ENCODE data around the gene ZNF827. TPM values are rescaled to one million over a fixed set of nuclear protein-coding genes. Genes with fewer than 3 reads are reported as not detected.

Gene ZNF827
- total RNA-seq, 1 donor from 2014 or later = 27.2 TPM

GRCh38 chr4:145781351-145781750 lies 157.3 kb downstream of the ZNF827 start:
- intact Hi-C loops (cut with micrococcal nuclease) = no loop called here
- H3K9me3 Mint-ChIP-seq = peaks cover 4% of the 10 kb centered on the region
- no peaks in the 10 kb centered on the region for H3K4me1 Mint-ChIP-seq
- no peak for DNase-seq
- ChIA-PET POLR2A (no interaction called here), CTCF (no interaction called here)
- H3K27me3 Mint-ChIP-seq = no peaks in the 10 kb centered on the region
- no peak overlapping the region for H3K4me3 Mint-ChIP-seq
- TF ChIP-seq CTCF (IDR thresholded peaks at IDR 0.05) = no peak
- peaks cover 52% of the 10 kb centered on the region for H3K36me3 Mint-ChIP-seq (ENCODE audit: low read depth)
- H3K27ac Mint-ChIP-seq = no peak overlapping the region
- no peak for ATAC-seq (ENCODE audit: low read depth)

GRCh38 chr4:145779319-145779801 lies 159.3 kb downstream of the ZNF827 start:
- POLR2A ChIA-PET = no interaction called here

GRCh38 chr4:145776208-145776607 lies 162.4 kb downstream of the ZNF827 start:
- ChIA-PET CTCF (no interaction called here), POLR2A (no interaction called here)
- TF ChIP-seq CTCF (IDR thresholded peaks at IDR 0.05) = no peak
- DNase-seq = no peak
- no peaks in the 10 kb centered on the region for H3K4me1 Mint-ChIP-seq
- no peaks in the 10 kb centered on the region for H3K27me3 Mint-ChIP-seq
- H3K4me3 Mint-ChIP-seq = no peak overlapping the region
- H3K27ac Mint-ChIP-seq = no peak overlapping the region
- intact Hi-C loops (cut with micrococcal nuclease) = no loop called here
- no peak for ATAC-seq (ENCODE audit: low read depth)
- H3K9me3 Mint-ChIP-seq = no peaks in the 10 kb centered on the region
- peaks cover 81% of the 10 kb centered on the region for H3K36me3 Mint-ChIP-seq (ENCODE audit: low read depth)

More at GRCh38 chr4:145779319-145779801, 159.3 kb downstream of the ZNF827 start:
- Mint-ChIP-seq H3K27ac (no peak overlapping the region), H3K4me3 (no peak overlapping the region), H3K27me3 (no peaks in the 10 kb centered on the region), H3K4me1 (no peaks in the 10 kb centered on the region), H3K36me3 (ENCODE audit: low read depth) (peaks cover 62% of the 10 kb centered on the region), H3K9me3 (peaks cover 4% of the 10 kb centered on the region)
- no peak for ATAC-seq (ENCODE audit: low read depth)
- CTCF ChIA-PET = no interaction called here
- no peak for DNase-seq
- no peak for TF ChIP-seq CTCF (IDR thresholded peaks at IDR 0.05)
- intact Hi-C loops (cut with micrococcal nuclease) = no loop called here

GRCh38 chr4:145775406-145775805 lies 163.2 kb downstream of the ZNF827 start:
- no peak for TF ChIP-seq CTCF (IDR thresholded peaks at IDR 0.05)
- Mint-ChIP-seq H3K36me3 (ENCODE audit: low read depth) (peaks cover 84% of the 10 kb centered on the region), H3K4me3 (no peak overlapping the region), H3K27me3 (no peaks in the 10 kb centered on the region), H3K27ac (no peak overlapping the region), H3K9me3 (no peaks in the 10 kb centered on the region), H3K4me1 (no peaks in the 10 kb centered on the region)
- ATAC-seq (ENCODE audit: low read depth) (no peak), DNase-seq (no peak)
- intact Hi-C loops (cut with micrococcal nuclease) = no loop called here
- ChIA-PET POLR2A (no interaction called here), CTCF (no interaction called here)

GRCh38 chr4:145774473-145774872 lies 164.2 kb downstream of the ZNF827 start:
- ChIA-PET POLR2A (no interaction called here), CTCF (no interaction called here)
- intact Hi-C loops (cut with micrococcal nuclease) = no loop called here
- no peak overlapping the region for H3K27ac Mint-ChIP-seq
- H3K4me3 Mint-ChIP-seq = no peak overlapping the region
- H3K27me3 Mint-ChIP-seq = no peaks in the 10 kb centered on the region
- DNase-seq = no peak
- ATAC-seq (ENCODE audit: low read depth) = no peak
- no peak for TF ChIP-seq CTCF (IDR thresholded peaks at IDR 0.05)
- peaks cover 82% of the 10 kb centered on the region for H3K36me3 Mint-ChIP-seq (ENCODE audit: low read depth)
- H3K9me3 Mint-ChIP-seq = no peaks in the 10 kb centered on the region
- H3K4me1 Mint-ChIP-seq = no peaks in the 10 kb centered on the region

Measured in activated B cell treated with CpG ODN at 0.5 μM for 24 hours (primary cell).